ENCODE results near the gene BBS1.

BBS1 gene

GRCh38 chr11:66510990-66511339 lies 530 bp downstream of the BBS1 start:
- peak overlapping the region; percentile 90 for H3K4me3 ChIP-seq (ENCODE audit: low read depth, low read length)
- H3K27ac ChIP-seq (ENCODE audit: extremely low read depth, low read depth, low read length) = no peak overlapping the region
- H3K9me3 ChIP-seq (ENCODE audit: control insufficient read depth, insufficient read depth, low read depth, low read length) = no peaks in the 10 kb centered on the region
- H3K4me1 ChIP-seq (ENCODE audit: control insufficient read depth, insufficient read depth, low read length) = no peaks in the 10 kb centered on the region
- peaks cover 0 to 43% of the 10 kb centered on the region in 2 experiments; a peak in 2 of 3 replicates for H3K36me3 ChIP-seq (ENCODE audit: control insufficient read depth in 2 of 2, insufficient read depth in 1 of 2, low read length in 2 of 2)
- no peak for TF ChIP-seq ZNF707 (tag by site-specific recombination; IDR thresholded peaks at IDR 0.05)
- CTCF ChIA-PET = interaction anchor here (0.6 kb wide), 1 partner anchor 27 kb away, joined by 3 read pairs; no protein-coding TSS in a partner anchor
- POLR2A ChIA-PET = interaction anchor here (0.8 to 1.6 kb wide), 4 partner anchors 31 to 127 kb away, joined by 3 to 6 read pairs (median 4); partner anchors contain the start of genes DPP3, PELI3, RBM4 and ZDHHC24

GRCh38 chr11:66523611-66524010 lies 13.2 kb downstream of the BBS1 start:
- peaks cover 0 to 64% of the 10 kb centered on the region in 2 experiments; a peak in 2 of 3 replicates for H3K36me3 ChIP-seq (ENCODE audit: control insufficient read depth in 2 of 2, insufficient read depth in 1 of 2, low read length in 2 of 2)
- ChIA-PET POLR2A (no interaction called here), CTCF (no interaction called here)
- TF ChIP-seq SETDB1 (IDR thresholded peaks at IDR 0.05; ENCODE audit: insufficient read length, low read length) (no peak), SP3 (tag by site-specific recombination; IDR thresholded peaks at IDR 0.05) (no peak)
- H3K4me3 ChIP-seq (ENCODE audit: low read depth, low read length) = no peak overlapping the region
- H3K27ac ChIP-seq (ENCODE audit: extremely low read depth, low read depth, low read length) = no peak overlapping the region
- H3K9me3 ChIP-seq (ENCODE audit: control insufficient read depth, insufficient read depth, low read depth, low read length) = no peaks in the 10 kb centered on the region
- no peaks in the 10 kb centered on the region for H3K4me1 ChIP-seq (ENCODE audit: control insufficient read depth, insufficient read depth, low read length)

GRCh38 chr11:66524304-66525040 lies 14.0 kb downstream of the BBS1 start:
- ChIA-PET POLR2A (interaction anchor here (0.7 kb wide), 1 partner anchor 40 kb away, joined by 3 read pairs; no protein-coding TSS in a partner anchor), CTCF (no interaction called here)
- Histone ChIP-seq H3K27ac (ENCODE audit: extremely low read depth, low read depth, low read length) (no peak overlapping the region), H3K9me3 (ENCODE audit: control insufficient read depth, insufficient read depth, low read depth, low read length) (no peaks in the 10 kb centered on the region), H3K4me3 (ENCODE audit: low read depth, low read length) (no peak overlapping the region), H3K36me3 (ENCODE audit: control insufficient read depth in 2 of 2, insufficient read depth in 1 of 2, low read length in 2 of 2) (peaks cover 0 to 63% of the 10 kb centered on the region in 2 experiments; a peak in 2 of 3 replicates), H3K4me1 (ENCODE audit: control insufficient read depth, insufficient read depth, low read length) (no peaks in the 10 kb centered on the region)
- TF ChIP-seq BCL11A (tag by site-specific recombination; IDR thresholded peaks at IDR 0.05; ENCODE audit: low read depth) (no peak), ZNF155 (tag by site-specific recombination; IDR thresholded peaks at IDR 0.05) (no peak), MEIS1 (CRISPR knock-in tag; IDR thresholded peaks at IDR 0.05; ENCODE audit: borderline replicate concordance) (no peak), ZNF768 (tag by site-specific recombination; IDR thresholded peaks at IDR 0.05) (no peak), ZNF26 (tag by site-specific recombination; IDR thresholded peaks at IDR 0.05) (no peak), ZNF621 (tag by site-specific recombination; IDR thresholded peaks at IDR 0.05) (no peak), ZNF335 (tag by site-specific recombination; conservative IDR thresholded peaks at IDR 0.05) (no peak), ZNF24 (tag by site-specific recombination; IDR thresholded peaks at IDR 0.05) (no peak), ZNF423 (tag by site-specific recombination; IDR thresholded peaks at IDR 0.05) (no peak), ZNF514 (tag by site-specific recombination; IDR thresholded peaks at IDR 0.05) (no peak), ZNF791 (tag by site-specific recombination; IDR thresholded peaks at IDR 0.05) (no peak), ZEB2 (tag by site-specific recombination; IDR thresholded peaks at IDR 0.05) (no peak), ZNF623 (tag by site-specific recombination; IDR thresholded peaks at IDR 0.05) (no peak)

GRCh38 chr11:66529069-66529468 lies 18.6 kb downstream of the BBS1 start:
- Histone ChIP-seq H3K36me3 (ENCODE audit: control insufficient read depth in 2 of 2, insufficient read depth in 1 of 2, low read length in 2 of 2) (peaks cover 0 to 34% of the 10 kb centered on the region in 2 experiments; a peak in 2 of 3 replicates), H3K4me3 (ENCODE audit: low read depth, low read length) (no peak overlapping the region), H3K9me3 (ENCODE audit: control insufficient read depth, insufficient read depth, low read depth, low read length) (no peaks in the 10 kb centered on the region), H3K27ac (ENCODE audit: extremely low read depth, low read depth, low read length) (no peak overlapping the region), H3K4me1 (ENCODE audit: control insufficient read depth, insufficient read depth, low read length) (no peaks in the 10 kb centered on the region)
- CTCF ChIA-PET = interaction anchor here (0.7 kb wide), 1 partner anchor 351 kb away, joined by 3 read pairs; no protein-coding TSS in a partner anchor
- POLR2A ChIA-PET = no interaction called here
- TF ChIP-seq GLIS1 (tag by site-specific recombination; IDR thresholded peaks at IDR 0.05) (no peak), ZNF26 (tag by site-specific recombination; IDR thresholded peaks at IDR 0.05) (no peak), ZNF184 (tag by site-specific recombination; IDR thresholded peaks at IDR 0.05) (no peak), ZNF639 (tag by site-specific recombination; IDR thresholded peaks at IDR 0.05) (no peak), ZNF791 (tag by site-specific recombination; IDR thresholded peaks at IDR 0.05) (no peak), ZNF658 (tag by site-specific recombination; IDR thresholded peaks at IDR 0.05) (no peak)

All from HEK293 (cell line).